Measurements from ENCODE around the gene EXPH5.

EXPH5 gene

DNA sequence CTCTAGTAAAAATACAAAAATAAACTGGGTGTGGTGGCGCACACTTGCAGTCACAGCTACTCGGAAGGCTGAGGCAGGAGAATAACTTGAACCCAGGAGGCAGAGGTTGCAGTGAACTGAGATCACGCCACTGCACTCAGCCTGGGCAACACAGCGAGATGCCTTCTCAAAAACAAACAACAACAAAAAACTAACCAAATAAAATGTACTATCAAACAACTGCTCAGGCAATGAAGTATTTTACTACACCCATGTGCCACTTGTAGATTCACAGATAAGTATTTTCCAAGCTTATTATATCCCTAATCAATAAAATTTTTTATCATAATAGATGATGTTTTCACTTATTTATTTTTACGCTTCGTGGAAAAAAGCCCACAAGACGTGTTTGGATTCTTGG lies 127.2 kb downstream of the EXPH5 start:
- DNase-seq (ENCODE audit: low spot score), result no peak

All from CD4-positive, alpha-beta T cell treated with Interleukin-2 at 100 ng/mL for 4 hours (primary cell).